Neural crest cell (in vitro differentiated cells): ENCODE data around the gene COL23A1. TPM values are rescaled to one million over a fixed set of nuclear protein-coding genes. Genes with fewer than 3 reads are reported as not detected.
"Not testable (repeated sequence)": the region's sequence is repeated elsewhere in the genome, so short reads cannot be mapped to it uniquely, and the experiment has no call there.

Experiments
- DNase-seq: peaks from one replicate; pipeline ENCODE4 v3.0.0; 2021; ENCODE audit warnings: low read depth, mixed read lengths, low spot score
- H3K27ac Mint-ChIP-seq: one replicate; pipeline ENCODE4 v1.8.0; 2021; ENCODE audit warnings: mild to moderate bottlenecking, mixed read lengths; ENCODE audit not compliant: unreplicated experiment
- H3K27me3 Mint-ChIP-seq: 2 replicates; pipeline ENCODE4 v1.8.0; 2021; ENCODE audit warnings: low read depth, mild to moderate bottlenecking, mixed read lengths
- H3K36me3 Mint-ChIP-seq: 2 replicates; pipeline ENCODE4 v1.8.0; 2021; ENCODE audit warnings: low read depth, mild to moderate bottlenecking, mixed read lengths
- H3K4me1 Mint-ChIP-seq: 2 replicates; pipeline ENCODE4 v1.8.0; 2021; ENCODE audit warnings: mixed read lengths
- H3K4me3 Mint-ChIP-seq: one replicate; pipeline ENCODE4 v1.8.0; 2021; ENCODE audit warnings: mild to moderate bottlenecking, mixed read lengths
- H3K9me3 Mint-ChIP-seq: 2 replicates; pipeline ENCODE4 v1.8.0; 2021; ENCODE audit warnings: mixed read lengths
- total RNA-seq: library from RNA; stranded (reverse); gene quantifications from 2 replicates; pipeline ENCODE4 v1.2.1, GENCODE V29; 2021
- TF ChIP-seq, protein P1 (sequence below): fragments of 200-600 bp; sonication (generic); conservative IDR thresholded peaks from 2 replicates; pipeline ENCODE4 v1.5.0; 2021; ENCODE audit warnings: antibody characterized with exemption, mild to moderate bottlenecking

COL23A1 gene
- total RNA-seq, 1 donor from 2014 or later = 33.7 TPM

DNA sequence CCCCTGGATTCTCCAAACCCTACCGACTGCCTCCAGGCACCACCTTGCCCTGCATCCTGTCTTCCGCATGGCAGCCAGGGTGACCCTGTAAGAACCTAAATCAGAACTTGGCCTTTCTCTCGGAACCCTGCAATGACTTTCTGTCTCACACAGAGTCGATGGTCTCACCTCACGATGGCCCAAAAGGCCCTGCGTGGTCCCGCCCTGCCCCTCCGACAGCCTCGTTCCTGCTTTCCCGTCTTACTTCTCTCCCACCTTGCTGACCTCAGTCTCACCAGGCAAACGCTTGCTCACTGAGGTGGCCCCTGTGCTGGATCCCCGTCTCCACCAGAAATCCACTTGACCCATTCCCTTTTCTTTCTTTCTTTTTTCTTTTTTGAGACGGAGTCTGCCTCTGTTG lies 214.8 kb downstream of the COL23A1 start:
- Mint-ChIP-seq H3K4me1 (peaks cover 50% of the 10 kb centered on the region), H3K27ac (peak overlapping the region; percentile 71), H3K9me3 (peaks cover 2% of the 10 kb centered on the region), H3K36me3 (peaks cover 2% of the 10 kb centered on the region), H3K27me3 (no peaks in the 10 kb centered on the region), H3K4me3 (no peak overlapping the region)
- DNase-seq = no peak
- TF ChIP-seq, protein P1, sequence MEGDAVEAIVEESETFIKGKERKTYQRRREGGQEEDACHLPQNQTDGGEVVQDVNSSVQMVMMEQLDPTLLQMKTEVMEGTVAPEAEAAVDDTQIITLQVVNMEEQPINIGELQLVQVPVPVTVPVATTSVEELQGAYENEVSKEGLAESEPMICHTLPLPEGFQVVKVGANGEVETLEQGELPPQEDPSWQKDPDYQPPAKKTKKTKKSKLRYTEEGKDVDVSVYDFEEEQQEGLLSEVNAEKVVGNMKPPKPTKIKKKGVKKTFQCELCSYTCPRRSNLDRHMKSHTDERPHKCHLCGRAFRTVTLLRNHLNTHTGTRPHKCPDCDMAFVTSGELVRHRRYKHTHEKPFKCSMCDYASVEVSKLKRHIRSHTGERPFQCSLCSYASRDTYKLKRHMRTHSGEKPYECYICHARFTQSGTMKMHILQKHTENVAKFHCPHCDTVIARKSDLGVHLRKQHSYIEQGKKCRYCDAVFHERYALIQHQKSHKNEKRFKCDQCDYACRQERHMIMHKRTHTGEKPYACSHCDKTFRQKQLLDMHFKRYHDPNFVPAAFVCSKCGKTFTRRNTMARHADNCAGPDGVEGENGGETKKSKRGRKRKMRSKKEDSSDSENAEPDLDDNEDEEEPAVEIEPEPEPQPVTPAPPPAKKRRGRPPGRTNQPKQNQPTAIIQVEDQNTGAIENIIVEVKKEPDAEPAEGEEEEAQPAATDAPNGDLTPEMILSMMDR = no peak

DNA sequence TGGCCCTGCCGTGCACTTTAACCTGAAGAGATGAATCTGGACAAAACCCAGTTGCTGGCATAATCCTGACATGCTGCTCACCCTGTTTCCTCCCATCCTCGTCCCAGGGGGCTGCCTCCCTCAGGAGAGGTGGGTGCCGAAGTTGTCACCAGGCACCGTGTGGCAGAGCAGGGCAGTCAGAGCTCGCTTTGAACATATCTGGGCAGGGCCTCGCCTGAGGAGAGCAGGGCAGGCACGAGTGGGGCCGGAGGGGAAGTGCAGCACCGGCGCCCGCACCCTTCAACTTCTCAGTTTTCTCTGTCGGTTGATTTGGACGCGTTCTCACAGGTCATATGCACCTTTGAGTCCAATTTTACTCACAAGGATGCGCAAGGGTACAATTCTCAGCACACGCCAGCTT lies 216.5 kb downstream of the COL23A1 start:
- peaks cover 8% of the 10 kb centered on the region for H3K36me3 Mint-ChIP-seq
- peaks cover 8% of the 10 kb centered on the region for H3K9me3 Mint-ChIP-seq
- peak overlapping the region; percentile 19 for H3K4me3 Mint-ChIP-seq
- H3K27ac Mint-ChIP-seq = no peak overlapping the region
- peaks cover 55% of the 10 kb centered on the region for H3K4me1 Mint-ChIP-seq
- no peaks in the 10 kb centered on the region for H3K27me3 Mint-ChIP-seq
- TF ChIP-seq, protein P1 = no peak
- no peak for DNase-seq

DNA sequence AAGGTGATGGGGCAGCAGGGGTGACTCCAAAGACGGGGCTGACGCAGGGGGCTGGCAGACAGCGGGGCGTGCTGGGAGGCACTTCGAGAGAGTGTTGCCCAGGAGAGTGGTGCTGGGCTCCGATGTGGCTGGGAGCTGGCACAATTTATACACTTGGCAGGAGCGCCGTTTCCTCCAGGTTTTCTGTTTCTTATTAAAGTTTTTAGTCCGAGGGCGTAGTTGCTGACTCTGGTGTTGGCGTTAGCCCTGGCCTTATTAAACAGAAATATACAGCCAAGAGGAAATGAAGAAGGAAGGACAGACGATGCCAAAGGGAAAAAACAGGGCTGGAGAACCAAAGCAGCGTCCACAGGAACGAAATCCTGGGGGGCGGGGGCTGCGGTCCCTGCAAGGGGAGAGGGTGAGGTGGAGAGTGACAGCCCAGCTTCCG lies 218.0 kb downstream of the COL23A1 start:
- Mint-ChIP-seq H3K27me3 (no peaks in the 10 kb centered on the region), H3K27ac (peak overlapping the region; percentile 94), H3K4me3 (peak overlapping the region; percentile 47)

DNA sequence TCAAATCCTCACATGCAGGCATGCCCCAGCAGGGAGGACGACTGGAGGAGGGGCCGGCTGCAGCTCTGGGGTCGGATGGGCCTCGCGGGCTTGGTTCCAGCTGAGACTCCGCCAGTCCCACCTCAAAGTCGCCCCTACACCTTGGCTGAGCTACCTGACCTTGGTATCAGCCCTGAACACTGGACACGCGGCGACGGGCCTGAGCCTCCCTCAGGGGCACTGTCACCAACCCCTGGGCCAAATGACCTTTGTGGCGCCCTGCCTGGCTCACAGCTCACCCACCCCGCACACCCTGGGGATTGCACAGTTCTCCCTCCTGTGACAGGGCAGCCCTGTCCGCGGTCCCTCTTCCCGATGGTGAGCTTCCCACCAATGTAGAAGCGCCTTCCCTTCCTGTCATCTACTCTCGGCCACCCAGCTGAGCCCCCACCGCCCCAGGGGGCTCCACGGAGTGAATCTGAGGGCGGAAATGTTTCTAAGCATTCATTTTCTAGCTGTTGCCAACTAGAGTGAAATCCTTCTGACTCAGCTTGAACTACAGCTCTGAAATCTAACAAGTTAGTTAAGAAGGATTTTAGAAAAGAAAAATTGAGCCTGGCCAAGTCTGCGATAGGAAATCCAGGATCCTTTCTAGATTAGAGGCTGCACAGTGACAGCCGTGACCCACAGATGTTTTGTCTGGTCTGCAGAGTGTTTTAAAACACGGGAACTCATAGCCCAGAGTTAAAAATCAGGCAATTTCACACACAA lies 218.7 kb downstream of the COL23A1 start:
- H3K9me3 Mint-ChIP-seq = peaks cover 8% of the 10 kb centered on the region
- peaks cover 8% of the 10 kb centered on the region for H3K36me3 Mint-ChIP-seq
- TF ChIP-seq, protein P1 = no peak
- H3K27ac Mint-ChIP-seq = peak overlapping the region; percentile 94
- H3K4me3 Mint-ChIP-seq = peak overlapping the region; percentile 62
- no peak for DNase-seq
- H3K27me3 Mint-ChIP-seq = no peaks in the 10 kb centered on the region
- H3K4me1 Mint-ChIP-seq = peaks cover 57% of the 10 kb centered on the region

More for the DNA sequence above, 218.0 kb downstream of the COL23A1 start:
- Mint-ChIP-seq H3K9me3 (peaks cover 8% of the 10 kb centered on the region), H3K4me1 (peaks cover 56% of the 10 kb centered on the region), H3K36me3 (peaks cover 8% of the 10 kb centered on the region)
- TF ChIP-seq, protein P1 = no peak
- DNase-seq = no peak

DNA sequence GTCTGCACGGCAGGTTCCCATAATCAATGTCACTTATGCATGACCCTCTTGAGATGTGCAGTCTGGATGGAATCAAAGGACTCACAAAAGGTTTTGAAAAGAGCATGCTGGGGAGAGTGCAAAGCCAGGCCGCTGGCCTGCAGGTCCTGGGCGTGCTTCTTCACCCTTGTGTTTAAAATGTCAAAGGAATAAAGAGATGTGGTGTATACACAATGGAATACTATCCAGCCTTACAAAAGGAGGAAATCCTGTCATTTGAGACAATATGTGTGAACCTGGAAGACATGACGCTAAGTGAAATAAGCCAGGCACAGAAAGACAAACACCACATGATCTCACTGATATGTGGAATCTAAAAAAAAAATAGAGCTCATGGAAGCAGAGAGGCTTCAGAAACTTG lies 220.1 kb downstream of the COL23A1 start:
- Mint-ChIP-seq H3K36me3 (peaks cover 8% of the 10 kb centered on the region), H3K9me3 (peaks cover 8% of the 10 kb centered on the region), H3K4me1 (peaks cover 62% of the 10 kb centered on the region), H3K27me3 (no peaks in the 10 kb centered on the region), H3K27ac (no peak overlapping the region), H3K4me3 (no peak overlapping the region)
- no peak for DNase-seq
- TF ChIP-seq, protein P1 = no peak

DNA sequence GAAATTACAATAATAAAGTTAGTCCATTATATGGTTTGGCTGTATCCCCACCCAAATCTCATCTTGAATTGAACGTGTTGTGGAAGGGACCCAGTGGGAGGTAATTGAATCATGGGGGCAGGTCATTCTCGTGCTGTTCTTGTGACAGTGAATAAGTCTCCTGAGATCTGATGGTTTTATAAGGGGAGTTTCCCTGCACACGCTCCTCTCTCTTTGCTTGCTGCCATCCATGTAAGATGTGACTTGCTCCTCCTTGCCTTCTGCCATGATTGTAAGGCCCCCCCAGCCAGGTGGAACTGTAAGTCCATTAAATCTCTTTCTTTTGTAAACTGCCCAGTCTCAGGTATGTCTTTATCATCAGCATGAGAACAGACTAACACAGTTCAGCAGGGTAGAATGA lies 220.7 kb downstream of the COL23A1 start:
- not testable (repeated sequence) for H3K27me3 Mint-ChIP-seq, H3K9me3 Mint-ChIP-seq, H3K4me3 Mint-ChIP-seq, H3K36me3 Mint-ChIP-seq, DNase-seq, H3K27ac Mint-ChIP-seq
- H3K4me1 Mint-ChIP-seq = peaks cover 62% of the 10 kb centered on the region
